Measurements from ENCODE around the gene UBE2V1.

The UBE2V1 gene

DNA sequence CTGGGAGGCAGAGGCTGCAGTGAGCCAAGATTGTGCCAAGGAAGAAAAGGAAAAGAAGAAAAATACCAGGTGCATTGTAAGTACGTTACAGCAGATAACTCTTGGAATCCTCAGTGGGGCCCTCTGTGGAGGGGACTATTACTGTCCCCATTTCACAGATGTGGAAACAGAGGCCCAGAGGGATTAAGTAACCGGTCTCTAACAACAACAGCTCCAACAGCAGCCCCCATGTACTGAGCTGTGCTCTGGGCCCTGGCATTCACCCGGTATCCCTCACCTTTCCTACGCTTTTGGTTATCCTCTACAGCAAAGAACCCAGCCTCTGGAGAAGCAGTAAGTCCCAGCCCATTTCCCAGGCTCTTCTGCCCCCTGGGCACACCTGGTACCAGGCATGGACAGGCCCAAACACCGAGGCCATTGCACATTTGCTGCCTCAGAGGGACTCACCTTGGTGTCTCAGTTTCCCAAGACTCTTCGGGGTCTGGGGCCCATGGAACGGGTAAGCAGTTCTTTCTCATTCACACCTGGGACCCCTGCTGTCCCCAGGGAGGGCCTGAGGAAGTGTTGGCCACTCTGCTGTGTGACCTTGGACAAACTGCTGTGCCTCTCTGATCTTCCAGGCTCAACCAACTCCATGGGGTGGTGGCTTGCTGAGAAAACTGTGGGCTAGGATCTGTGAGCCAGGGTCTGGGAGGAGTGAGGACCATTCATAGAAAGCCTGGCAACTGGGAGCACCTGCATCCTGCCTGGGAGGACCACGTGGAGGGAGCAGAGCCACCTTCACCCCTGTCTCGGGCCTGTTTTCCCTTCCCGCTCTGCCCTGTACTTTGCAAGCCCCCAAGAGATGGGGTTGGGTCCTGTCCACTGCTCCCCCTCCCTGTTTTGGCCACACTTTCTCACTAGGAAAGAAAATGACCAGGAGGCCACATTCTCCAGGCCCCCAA, 70.3 kb downstream of the UBE2V1 start:
- no peak for DNase-seq

DNA sequence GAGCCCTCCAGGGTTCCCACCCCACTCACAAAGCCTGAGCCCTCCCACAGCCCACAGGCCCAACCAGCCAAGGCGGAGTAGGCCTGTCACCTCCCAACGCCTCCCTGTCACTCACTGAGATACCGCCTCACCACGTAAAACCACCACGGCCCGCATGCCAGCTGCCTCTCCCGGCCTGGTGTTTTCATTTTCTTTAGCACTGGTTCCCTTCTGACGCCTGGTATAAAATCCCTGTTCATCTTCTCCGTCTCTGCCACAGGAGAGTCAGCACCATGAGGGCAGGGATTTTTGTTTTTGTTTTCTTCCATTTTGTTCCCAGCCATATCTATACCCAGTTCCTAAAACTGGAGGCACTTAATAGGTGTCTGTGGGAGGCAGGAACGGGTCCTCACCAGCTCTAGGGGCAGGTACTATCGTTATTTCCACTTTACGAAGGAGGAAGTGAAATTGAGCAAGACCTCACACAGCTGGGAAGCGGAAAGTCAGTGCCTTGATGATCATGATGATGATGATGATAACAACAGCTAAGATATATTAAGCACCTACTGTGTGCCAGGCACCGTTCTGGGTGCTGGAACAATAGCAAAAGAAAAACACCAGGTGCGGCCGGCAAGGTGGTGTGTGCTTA, 71.6 kb downstream of the UBE2V1 start:
- DNase-seq, result no peak

DNA sequence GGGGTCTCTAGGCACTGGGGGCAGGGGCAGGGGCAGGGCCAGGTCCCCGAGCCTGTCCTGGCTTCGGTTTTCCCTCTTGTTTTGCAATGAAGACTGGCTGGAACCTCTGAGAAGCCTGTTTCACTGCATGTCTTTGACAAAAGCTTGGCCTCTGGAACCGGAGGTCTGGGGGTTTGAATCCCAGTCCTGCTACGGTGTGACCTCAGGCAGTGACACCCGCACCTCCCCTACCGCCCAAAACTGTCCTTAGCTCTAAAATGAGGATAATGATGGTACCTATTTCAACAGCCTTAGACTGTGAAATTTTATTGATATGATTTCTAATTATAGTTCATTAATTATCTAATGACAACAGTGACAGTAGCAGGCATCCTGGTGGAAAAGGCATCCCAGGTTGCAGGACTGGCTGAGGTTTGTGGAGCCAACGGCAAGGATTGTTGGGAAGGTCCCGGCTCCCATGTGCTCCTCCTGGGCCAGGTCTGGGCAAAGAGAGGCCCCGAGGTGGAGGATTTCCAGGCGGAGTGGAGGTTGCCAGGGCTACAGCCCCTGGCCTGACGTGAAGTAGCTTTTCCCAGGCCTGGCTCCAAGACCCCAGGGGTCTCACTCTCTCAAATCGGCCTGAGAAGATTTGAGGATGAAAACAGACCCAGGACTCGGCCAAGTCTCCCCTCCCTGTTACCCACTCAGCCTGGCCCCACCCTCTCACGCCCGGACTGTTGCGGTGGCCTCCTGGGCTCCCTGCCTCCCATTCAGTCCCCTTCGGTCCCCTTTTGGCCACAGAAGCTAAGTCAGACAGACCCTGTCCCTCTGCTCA, 72.3 kb downstream of the UBE2V1 start:
- DNase-seq, result no peak

DNA sequence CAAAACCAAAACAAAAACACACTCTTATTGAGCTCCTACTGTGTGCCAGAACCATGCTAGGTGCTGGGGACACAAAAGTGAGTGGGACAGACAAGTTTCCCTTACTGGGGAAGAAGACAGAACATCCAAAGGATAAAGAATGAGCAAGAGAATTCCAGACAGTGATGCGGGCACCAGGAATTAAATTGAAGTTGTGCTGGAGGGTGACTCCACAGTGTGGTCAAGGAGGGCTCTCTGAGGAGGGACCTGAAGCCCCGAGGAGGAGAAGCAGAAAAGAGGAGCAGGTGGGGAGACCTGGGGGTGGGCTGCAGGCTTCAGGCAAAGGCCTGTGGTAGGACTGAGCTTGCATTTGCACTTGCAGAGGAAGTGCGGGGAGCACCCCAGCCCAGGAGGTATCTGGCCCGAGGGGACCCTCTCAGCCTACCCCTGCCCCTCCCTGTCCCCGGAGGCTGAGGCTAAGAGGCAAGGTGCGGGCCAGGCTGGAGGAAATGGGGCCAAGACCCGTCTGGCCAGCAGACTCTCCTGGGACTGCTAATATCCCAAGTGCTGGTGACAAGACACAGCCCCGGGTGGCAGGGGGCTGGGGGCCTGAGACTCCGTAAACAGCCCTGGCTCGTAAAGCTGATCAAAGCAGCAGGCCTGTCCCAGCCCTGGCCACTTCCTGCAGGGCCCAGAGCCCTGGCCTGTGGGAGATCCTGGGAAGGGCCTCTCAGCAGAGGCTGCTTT, 73.1 kb downstream of the UBE2V1 start:
- DNase-seq, result no peak

DNA sequence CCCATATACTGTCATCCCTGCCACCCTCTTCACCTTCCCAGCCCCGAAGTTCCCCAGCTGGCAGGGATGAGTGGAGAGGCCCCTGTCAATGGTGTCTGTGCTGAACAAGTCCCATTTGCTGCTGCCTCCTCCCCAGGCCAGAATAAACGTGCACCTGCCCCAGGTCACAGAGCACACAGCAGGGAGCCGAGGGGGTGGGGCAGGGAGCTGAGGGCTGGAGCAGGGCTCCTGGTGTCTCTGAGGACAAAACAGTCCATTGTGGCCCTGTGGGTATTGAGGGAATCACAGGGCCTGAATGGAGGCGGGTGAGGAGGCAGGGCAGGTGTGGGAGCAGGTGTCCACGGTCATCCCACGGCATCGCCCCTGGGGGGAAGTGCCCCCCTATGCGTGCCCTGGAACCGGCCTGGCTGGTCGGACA, 74.4 kb downstream of the UBE2V1 start:
- DNase-seq, result no peak

DNA sequence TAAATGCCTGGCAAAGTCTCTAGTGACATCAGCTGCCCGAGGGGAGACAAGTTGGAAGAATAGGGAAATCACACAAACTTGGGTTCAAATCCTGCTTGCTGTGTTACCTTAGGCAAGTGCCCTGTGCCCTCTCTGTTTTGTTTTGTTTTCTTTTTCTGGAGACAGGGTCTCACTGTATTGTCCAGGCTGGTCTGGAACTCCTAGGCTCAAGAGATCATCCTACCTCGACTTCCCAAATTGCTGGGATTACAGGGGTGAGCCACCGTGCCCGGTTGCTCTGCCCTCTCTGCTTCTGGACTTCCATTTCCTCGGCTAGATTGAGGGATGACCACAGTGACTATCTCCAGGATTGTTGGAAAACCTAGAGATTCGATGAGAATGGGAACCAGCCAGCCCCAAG, 74.8 kb downstream of the UBE2V1 start:
- DNase-seq, result no peak

DNA sequence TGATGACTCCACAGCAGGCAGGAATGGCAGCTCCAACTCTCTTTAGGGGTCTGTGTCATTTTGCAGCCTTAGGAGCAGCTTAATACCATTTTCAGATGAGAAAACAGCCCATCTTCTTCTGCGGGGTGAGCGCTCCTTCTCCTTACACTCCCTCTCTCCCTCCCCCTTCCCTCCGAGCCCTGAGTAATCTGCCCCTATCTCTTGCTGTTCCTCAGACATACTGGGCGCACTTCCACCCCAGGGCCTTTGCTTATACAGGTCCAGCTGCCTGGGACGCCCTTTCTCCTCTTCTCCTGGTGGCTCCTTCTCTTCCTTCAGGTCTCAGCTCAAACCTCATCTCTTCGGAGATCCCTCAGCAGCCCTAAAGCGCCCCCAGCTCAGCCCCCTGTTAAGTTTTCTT, 75.4 kb downstream of the UBE2V1 start:
- no peak for DNase-seq

DNA sequence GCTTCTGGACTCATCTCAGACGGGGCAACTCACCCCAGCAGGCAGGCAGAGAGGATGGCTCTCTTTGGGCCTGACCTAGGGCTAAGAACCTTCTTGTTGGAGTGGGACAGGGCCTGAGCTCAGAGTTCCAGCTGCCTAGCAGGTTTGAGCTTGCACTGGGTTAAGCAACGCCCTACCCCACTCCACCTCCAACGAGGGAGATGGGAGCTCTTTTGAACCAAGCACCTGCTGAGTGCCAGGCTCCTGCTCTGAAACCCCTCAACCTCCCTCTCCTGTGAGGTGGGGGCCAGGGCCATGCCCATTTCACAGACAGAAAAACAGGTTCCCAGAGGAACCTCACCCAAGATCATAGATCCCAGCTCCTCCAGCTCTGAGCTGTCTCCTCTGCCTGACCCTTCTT, 75.8 kb downstream of the UBE2V1 start:
- DNase-seq, result no peak

DNA sequence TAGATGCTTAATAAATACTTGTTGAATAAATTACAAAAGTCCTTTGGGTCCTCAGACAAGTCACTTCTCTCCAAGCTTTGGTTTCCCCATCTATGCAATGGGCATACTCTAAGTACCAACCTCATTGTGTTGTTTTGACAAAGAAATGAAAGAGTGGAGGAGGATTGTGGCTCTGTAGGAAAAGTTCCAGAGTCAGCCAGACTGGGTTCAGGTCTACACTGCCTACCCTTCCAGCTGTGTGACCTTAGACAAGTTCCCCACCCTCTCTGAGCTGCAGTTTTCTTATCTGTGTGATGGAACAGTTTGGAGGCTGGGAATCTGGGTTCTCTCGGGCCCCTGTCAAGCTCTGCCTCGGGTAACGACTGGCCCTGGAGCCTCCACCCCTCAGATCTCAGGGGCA, 76.2 kb downstream of the UBE2V1 start:
- no peak for DNase-seq

DNA sequence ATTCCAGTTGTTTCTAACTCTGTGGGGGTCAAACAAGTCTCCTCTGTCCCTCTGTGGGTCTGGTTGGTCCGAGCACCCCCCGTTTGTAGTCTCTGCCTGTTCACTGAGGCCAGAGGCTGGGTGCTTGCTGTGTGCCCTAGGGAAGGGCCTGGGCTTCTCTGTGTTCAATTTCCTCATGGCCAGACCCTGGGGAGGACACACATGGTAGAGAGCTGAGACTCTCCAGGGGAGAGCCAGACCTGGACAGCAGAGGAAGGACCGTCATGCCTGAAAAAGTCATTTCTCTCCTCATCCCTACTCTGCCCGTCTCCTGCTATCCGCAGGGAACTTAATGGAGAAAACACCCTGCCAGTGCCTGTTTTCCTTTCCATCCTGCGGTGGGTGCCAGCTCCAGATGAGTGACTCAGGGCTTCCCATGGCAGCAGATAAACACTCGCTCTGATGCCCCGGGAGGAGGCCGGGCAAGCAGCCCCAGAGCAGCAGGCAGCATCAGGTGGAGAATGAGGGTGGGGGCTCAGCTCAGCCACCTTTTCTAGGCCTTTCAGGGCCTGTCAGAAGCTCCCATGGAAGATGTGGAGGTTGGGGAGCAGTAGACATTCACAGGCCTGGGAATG, 78.3 kb downstream of the UBE2V1 start:
- no peak for DNase-seq

DNA sequence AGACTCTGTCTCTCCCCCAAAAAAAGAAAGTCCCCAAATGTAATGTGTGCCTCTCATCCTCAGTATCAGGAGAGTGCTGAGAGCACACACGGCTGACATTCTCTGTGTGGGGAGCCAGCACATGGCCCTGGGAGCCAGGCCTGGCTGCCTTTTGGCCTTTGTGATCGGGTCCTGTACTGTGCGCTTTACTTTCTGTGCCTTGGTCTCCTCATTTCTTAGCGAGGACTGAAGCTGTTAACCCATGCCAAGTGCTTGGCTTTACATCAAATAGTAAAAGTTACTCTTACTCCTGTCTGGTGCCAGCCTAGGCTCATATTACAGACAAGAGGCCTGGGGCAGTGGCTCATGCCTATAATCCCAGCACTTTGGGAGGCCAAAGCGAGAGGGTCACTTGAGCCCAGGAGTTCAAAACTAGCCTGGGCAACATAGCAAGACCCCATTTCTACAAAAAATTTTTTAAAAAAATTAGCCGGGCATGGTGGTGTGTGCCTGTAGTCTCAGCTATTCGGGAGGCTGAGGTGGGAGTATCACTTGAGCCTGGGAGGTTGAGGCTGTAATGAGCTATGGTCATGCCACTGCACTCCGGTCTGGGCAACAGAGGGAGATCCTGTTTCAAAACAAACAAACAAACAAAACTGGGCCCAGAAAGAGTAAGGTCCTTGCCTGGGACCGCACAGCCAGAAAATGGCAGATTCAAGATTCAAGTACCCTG, 79.8 kb downstream of the UBE2V1 start:
- no peak for DNase-seq
